Trophoblast cell (in vitro differentiated cells and primary cell): ENCODE measurements around the gene MTPN.

Experiments
- DNase-seq, 2 donors: peaks; one replicate each; pipeline ENCODE4 v3.0.0-alpha.2; 2016
- H2AFZ ChIP-seq: 2 replicates; pipeline ENCODE4 v1.6.1; 2013; ENCODE audit warnings: low read length, moderate library complexity, mild to moderate bottlenecking; ENCODE audit not compliant: insufficient read depth, poor library complexity
- H2AK5ac ChIP-seq: 2 replicates; pipeline ENCODE4 v1.6.1; 2013; ENCODE audit warnings: mild to moderate bottlenecking, low read length
- H2BK120ac ChIP-seq: 2 replicates; pipeline ENCODE4 v1.6.1; 2013; ENCODE audit warnings: low read length, mild to moderate bottlenecking, moderate library complexity; ENCODE audit not compliant: insufficient read depth, poor library complexity
- H2BK12ac ChIP-seq: 2 replicates; pipeline ENCODE4 v1.6.1; 2013; ENCODE audit warnings: mild to moderate bottlenecking, low read length, moderate library complexity
- H2BK5ac ChIP-seq: 2 replicates; pipeline ENCODE4 v1.6.1; 2013; ENCODE audit warnings: low read length, low read depth, moderate library complexity, mild to moderate bottlenecking; ENCODE audit not compliant: poor library complexity
- H3K14ac ChIP-seq: 2 replicates; pipeline ENCODE4 v1.6.1; 2013; ENCODE audit warnings: mild to moderate bottlenecking, low read length
- H3K18ac ChIP-seq: 2 replicates; pipeline ENCODE4 v1.6.1; 2013; ENCODE audit warnings: mild to moderate bottlenecking, low read length
- H3K23ac ChIP-seq: 2 replicates; pipeline ENCODE4 v1.6.1; 2013; ENCODE audit warnings: low read length
- H3K27ac ChIP-seq: 2 replicates; pipeline ENCODE4 v1.5.1; 2013; ENCODE audit warnings: low read depth, mild to moderate bottlenecking, inconsistent platforms, low read length, moderate library complexity
- H3K27me3 ChIP-seq: 2 replicates; pipeline ENCODE4 v1.6.1; 2013; ENCODE audit warnings: inconsistent platforms, mild to moderate bottlenecking, low read length, moderate library complexity; ENCODE audit not compliant: insufficient read depth
- H3K36me3 ChIP-seq, 2 experiments: 1 replicate in 1 of 2; 2 replicates in 1 of 2; pipeline ENCODE4 v1.6.1; 2013; ENCODE audit warnings: low read length in 2 of 2, mild to moderate bottlenecking in 2 of 2, moderate library complexity in 1 of 2; ENCODE audit not compliant: insufficient read depth in 2 of 2, control insufficient read depth in 1 of 2
- H3K4ac ChIP-seq: 2 replicates; pipeline ENCODE4 v1.6.1; 2013; ENCODE audit warnings: low read depth, mild to moderate bottlenecking, low read length, moderate library complexity
- H3K4me1 ChIP-seq, 2 experiments: 1 replicate in 1 of 2; 2 replicates in 1 of 2; pipeline ENCODE4 v1.6.1; 2013; ENCODE audit warnings: low read length in 2 of 2, mild to moderate bottlenecking in 2 of 2, moderate library complexity in 1 of 2; ENCODE audit not compliant: insufficient read depth in 2 of 2, control insufficient read depth in 1 of 2
- H3K4me2 ChIP-seq: 2 replicates; pipeline ENCODE4 v1.6.1; 2013; ENCODE audit warnings: inconsistent platforms, mild to moderate bottlenecking, low read length, moderate library complexity
- H3K4me3 ChIP-seq: 2 replicates; pipeline ENCODE4 v1.5.1; 2013; ENCODE audit warnings: mild to moderate bottlenecking, low read depth, low read length, inconsistent platforms
- H3K79me1 ChIP-seq: one replicate; pipeline ENCODE4 v1.6.1; 2013; ENCODE audit warnings: low read length
- H3K79me2 ChIP-seq: 2 replicates; pipeline ENCODE4 v1.6.1; 2013; ENCODE audit warnings: low read length, mild to moderate bottlenecking; ENCODE audit not compliant: control insufficient read depth, insufficient read depth, poor library complexity
- H3K9ac ChIP-seq: 2 replicates; pipeline ENCODE4 v1.6.1; 2013; ENCODE audit warnings: mild to moderate bottlenecking, low read length
- H3K9me3 ChIP-seq: 2 replicates; pipeline ENCODE4 v1.6.1; 2013; ENCODE audit warnings: low read depth, mild to moderate bottlenecking, control low read depth, inconsistent platforms, low read length; ENCODE audit not compliant: insufficient read depth
- H4K12ac ChIP-seq: 2 replicates; pipeline ENCODE4 v1.6.1; 2013; ENCODE audit warnings: low read depth, mild to moderate bottlenecking, low read length, moderate library complexity
- H4K8ac ChIP-seq: 2 replicates; pipeline ENCODE4 v1.6.1; 2013; ENCODE audit warnings: low read depth, mild to moderate bottlenecking, low read length, moderate library complexity
- H4K91ac ChIP-seq: one replicate; pipeline ENCODE4 v1.6.1; 2013; ENCODE audit warnings: low read depth, mild to moderate bottlenecking, low read length, moderate library complexity
- WGBS: extraction: QIAGEN DNeasy Blood & Tissue Kit; methylation state at CpG from one replicate; pipeline ENCODE4 v1.1.7; 2013; ENCODE audit warnings: missing lambda C conversion rate; ENCODE audit not compliant: insufficient read length, insufficient coverage; ENCODE audit errors: extremely low coverage; 5-methylcytosine and 5-hydroxymethylcytosine counted together

The MTPN gene

DNA sequence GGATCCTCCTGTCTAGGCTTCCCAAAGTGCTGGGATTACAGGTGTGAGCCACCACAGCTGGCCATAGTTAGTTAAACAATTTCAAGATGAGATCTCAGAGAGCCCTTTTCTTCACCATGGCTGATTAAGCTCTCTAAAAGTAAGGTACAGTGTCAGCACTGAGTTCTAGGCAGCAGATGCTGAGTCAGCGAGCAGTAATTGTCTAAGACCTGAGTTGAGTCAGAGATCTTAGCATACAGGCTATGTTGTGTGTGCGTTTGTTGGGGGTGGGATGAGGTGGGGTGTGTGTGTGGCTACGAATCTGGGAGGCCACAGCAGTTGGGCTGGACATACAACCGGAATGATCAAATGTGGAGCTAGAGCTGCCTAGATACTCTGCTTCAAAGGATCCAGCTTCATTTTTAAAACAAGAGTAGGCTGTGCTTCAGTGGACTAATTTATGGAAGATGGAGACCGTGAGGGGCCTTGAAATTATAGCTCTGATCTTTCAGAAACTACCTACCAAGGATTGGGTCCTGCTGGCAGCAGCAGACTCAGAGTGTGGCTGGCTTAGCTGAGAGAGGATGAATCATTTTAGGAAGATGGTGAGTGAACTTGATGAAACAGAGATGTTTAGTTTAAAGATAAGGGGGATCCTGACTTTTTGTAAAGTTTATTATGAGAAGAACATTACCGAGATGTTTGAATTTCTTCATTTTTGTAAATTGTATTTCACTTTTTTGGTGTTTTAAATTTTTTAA, 17.5 kb upstream of the MTPN start:
- no peak overlapping the region for H4K12ac ChIP-seq
- DNase-seq = no peak
- no peak overlapping the region for H3K4me3 ChIP-seq
- H3K4me1 ChIP-seq = no peaks in the 10 kb centered on the region
- no peak overlapping the region for H3K4ac ChIP-seq
- H2BK120ac ChIP-seq = no peak overlapping the region
- peaks cover 3% of the 10 kb centered on the region for H3K79me1 ChIP-seq
- WGBS = no CpG with 5 or more reads among the region's 6 CpGs
- H2AK5ac ChIP-seq = no peak overlapping the region
- H3K27me3 ChIP-seq = no peaks in the 10 kb centered on the region
- no peak overlapping the region for H2BK12ac ChIP-seq
- H2AFZ ChIP-seq = no peak overlapping the region
- no peak overlapping the region for H3K23ac ChIP-seq
- H3K36me3 ChIP-seq = no peaks in the 10 kb centered on the region
- peak overlapping the region; percentile 7 for H3K14ac ChIP-seq
- no peaks in the 10 kb centered on the region for H3K9me3 ChIP-seq
- H3K9ac ChIP-seq = no peak overlapping the region
- H4K8ac ChIP-seq = no peak overlapping the region
- H4K91ac ChIP-seq = no peak overlapping the region
- no peak overlapping the region for H2BK5ac ChIP-seq
- H3K18ac ChIP-seq = no peak overlapping the region
- no peak overlapping the region for H3K4me2 ChIP-seq
- H3K79me2 ChIP-seq = no peaks in the 10 kb centered on the region
- H3K27ac ChIP-seq = no peak overlapping the region

DNA sequence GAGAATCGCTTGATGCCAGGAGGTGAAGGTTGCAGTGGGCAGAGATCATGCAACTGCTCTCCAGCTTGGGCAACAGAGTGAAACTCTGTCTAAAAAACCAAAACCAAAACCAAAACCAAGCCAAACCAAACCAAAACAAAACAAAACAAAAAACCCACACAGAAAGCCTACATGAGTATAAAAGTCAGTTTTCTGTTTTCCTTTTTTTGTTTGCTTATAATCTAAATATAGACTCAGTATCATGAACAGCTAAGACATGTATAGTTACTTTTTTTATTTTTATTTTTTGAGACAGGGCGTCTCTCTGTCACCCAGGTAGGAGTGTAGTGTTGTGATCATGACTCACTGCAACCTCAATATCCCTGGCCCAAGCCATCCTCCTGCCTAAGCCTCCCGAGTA, 16.8 kb upstream of the MTPN start:
- Histone ChIP-seq H3K23ac (no peak overlapping the region), H4K12ac (no peak overlapping the region), H2AFZ (no peak overlapping the region), H4K8ac (no peak overlapping the region), H2BK5ac (no peak overlapping the region), H3K18ac (no peak overlapping the region), H2AK5ac (no peak overlapping the region), H2BK12ac (no peak overlapping the region), H3K36me3 (no peaks in the 10 kb centered on the region), H3K4ac (no peak overlapping the region), H3K4me1 (no peaks in the 10 kb centered on the region), H3K27me3 (no peaks in the 10 kb centered on the region), H3K14ac (no peak overlapping the region), H3K79me1 (no peaks in the 10 kb centered on the region), H3K9ac (no peak overlapping the region), H3K9me3 (no peaks in the 10 kb centered on the region), H3K4me2 (no peak overlapping the region), H3K4me3 (no peak overlapping the region), H3K79me2 (no peaks in the 10 kb centered on the region), H2BK120ac (no peak overlapping the region), H4K91ac (no peak overlapping the region), H3K27ac (no peak overlapping the region)
- WGBS = no CpG with 5 or more reads among the region's 3 CpGs
- DNase-seq = no peak

DNA sequence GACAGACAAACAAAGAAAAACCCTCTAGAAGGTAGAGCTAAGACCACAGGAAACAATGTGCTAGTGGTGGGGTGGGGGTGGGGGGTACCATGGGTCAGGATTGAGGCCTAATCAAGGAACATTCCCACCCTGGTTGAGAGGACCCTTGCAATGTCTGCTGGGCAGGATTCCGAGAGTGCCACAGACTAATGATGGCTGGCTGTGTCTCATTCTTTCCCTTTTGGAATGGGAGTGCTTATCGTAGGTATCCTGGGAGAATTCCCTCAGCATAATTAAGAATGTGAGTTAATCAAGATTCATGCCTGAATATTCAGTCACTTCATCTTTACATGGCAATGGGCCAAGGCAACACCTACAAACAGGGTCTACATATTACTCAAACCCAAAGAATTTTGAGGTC, 14.7 kb upstream of the MTPN start:
- Histone ChIP-seq H3K27ac (no peak overlapping the region), H3K79me1 (no peaks in the 10 kb centered on the region), H3K4me2 (no peak overlapping the region), H3K14ac (no peak overlapping the region), H3K4me3 (no peak overlapping the region), H3K9me3 (no peaks in the 10 kb centered on the region), H3K36me3 (no peaks in the 10 kb centered on the region), H2AFZ (no peak overlapping the region), H2AK5ac (no peak overlapping the region), H3K4ac (no peak overlapping the region), H2BK12ac (no peak overlapping the region), H4K8ac (no peak overlapping the region), H3K4me1 (no peaks in the 10 kb centered on the region), H3K23ac (no peak overlapping the region), H3K9ac (no peak overlapping the region), H3K79me2 (no peaks in the 10 kb centered on the region), H4K91ac (peak overlapping the region; percentile 0), H2BK120ac (no peak overlapping the region), H2BK5ac (no peak overlapping the region), H3K18ac (no peak overlapping the region), H3K27me3 (no peaks in the 10 kb centered on the region), H4K12ac (no peak overlapping the region)
- DNase-seq = peak; percentile 60 to 77
- WGBS = no CpG with 5 or more reads among the region's 2 CpGs

DNA sequence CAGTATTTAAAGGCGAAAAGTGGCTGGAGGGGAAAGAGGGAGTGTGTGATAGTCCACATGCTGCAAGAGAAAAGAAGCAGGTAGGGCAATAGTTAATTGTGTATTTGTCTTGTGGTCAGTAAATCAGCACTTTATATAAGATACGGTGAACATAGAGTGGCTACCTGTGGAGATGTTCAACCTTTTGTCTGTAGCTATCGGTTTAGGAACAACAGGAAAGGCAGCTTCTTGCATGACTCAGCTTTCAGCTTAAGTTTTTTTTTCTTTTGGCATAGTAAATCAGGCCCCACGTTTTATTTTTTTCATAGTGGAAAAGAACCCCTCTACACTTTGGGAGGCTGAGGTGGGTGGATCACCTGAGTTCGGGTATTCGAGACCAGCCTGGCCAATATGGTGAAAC, 14.2 kb upstream of the MTPN start:
- H3K4ac ChIP-seq = no peak overlapping the region
- DNase-seq = peak in 1 of 2 donors; percentile 44
- no peak overlapping the region for H3K23ac ChIP-seq
- H2AK5ac ChIP-seq = no peak overlapping the region
- H3K4me1 ChIP-seq = no peaks in the 10 kb centered on the region
- no peak overlapping the region for H2BK120ac ChIP-seq
- no peak overlapping the region for H2BK5ac ChIP-seq
- H2AFZ ChIP-seq = no peak overlapping the region
- no peaks in the 10 kb centered on the region for H3K36me3 ChIP-seq
- peak overlapping the region; percentile 0 for H4K91ac ChIP-seq
- no peak overlapping the region for H3K9ac ChIP-seq
- no peak overlapping the region for H3K14ac ChIP-seq
- no peaks in the 10 kb centered on the region for H3K27me3 ChIP-seq
- H3K4me3 ChIP-seq = no peak overlapping the region
- no peak overlapping the region for H2BK12ac ChIP-seq
- H3K79me1 ChIP-seq = no peaks in the 10 kb centered on the region
- H3K9me3 ChIP-seq = no peaks in the 10 kb centered on the region
- no peak overlapping the region for H3K4me2 ChIP-seq
- H3K27ac ChIP-seq = no peak overlapping the region
- peak overlapping the region; percentile 60 for H4K8ac ChIP-seq
- no peak overlapping the region for H3K18ac ChIP-seq
- no peaks in the 10 kb centered on the region for H3K79me2 ChIP-seq
- H4K12ac ChIP-seq = no peak overlapping the region
- no CpG with 5 or more reads among the region's 6 CpGs for WGBS
